SKM-1 (cell line): ENCODE results near the gene EMC8.
A peak's percentile ranks its signal among the peaks of the same experiment; 100 is the strongest.
"Not testable (repeated sequence)": the region's sequence is repeated elsewhere in the genome, so short reads cannot be mapped to it uniquely, and the experiment has no call there.

Experiments used
- DNase-seq: peaks from one replicate; lab custom pipeline; 2025; ENCODE audit not compliant: unreplicated experiment; lab: John Stamatoyannopoulos, UW

EMC8 gene

DNA sequence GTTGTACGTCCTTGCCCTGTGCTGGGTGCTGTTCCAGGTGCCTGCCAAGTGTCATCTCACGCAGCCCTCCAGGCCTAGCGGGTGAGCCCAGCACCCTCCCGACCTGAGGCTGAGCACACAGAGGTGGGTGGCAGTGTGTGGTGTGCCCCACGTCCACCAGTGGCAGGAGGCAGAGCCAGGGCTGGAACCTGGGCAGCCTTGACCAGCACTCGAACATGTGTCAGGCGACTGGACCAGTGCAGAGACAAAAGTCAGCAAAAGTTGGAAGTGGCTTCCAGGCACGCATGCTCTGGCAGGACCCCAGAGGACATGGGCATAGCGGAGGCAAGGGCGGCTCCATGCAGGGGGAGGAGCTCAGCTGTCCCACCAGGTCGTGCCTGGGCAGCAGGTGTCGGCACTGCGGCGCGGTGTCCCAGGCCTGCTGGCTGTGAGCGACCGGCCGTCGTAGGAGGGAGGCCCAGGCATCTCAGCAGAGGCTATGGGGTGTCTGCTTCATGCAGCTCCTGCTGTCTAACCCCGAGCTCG, 35.9 kb upstream of the EMC8 start:
- no peak for DNase-seq

DNA sequence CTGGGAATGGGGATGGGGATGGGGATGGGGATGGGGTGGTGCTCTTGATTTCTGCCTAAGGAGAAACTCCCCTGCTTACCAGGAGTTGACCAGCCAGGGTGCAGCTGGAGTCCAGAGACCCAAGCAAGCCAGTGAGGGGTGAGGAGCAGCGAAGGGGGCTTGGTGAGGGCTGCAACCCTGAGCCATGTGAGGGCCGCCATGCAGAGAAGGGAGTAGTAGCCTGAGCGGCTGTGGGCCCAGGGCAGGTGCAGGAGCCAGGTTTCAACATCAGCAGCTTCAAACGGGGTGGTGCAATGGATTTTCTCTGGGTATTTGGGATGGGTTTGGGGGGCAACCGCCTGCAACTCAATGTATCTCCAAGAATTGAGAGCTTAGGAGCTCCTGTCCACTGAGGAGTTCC, 35.4 kb upstream of the EMC8 start:
- DNase-seq: no peak

DNA sequence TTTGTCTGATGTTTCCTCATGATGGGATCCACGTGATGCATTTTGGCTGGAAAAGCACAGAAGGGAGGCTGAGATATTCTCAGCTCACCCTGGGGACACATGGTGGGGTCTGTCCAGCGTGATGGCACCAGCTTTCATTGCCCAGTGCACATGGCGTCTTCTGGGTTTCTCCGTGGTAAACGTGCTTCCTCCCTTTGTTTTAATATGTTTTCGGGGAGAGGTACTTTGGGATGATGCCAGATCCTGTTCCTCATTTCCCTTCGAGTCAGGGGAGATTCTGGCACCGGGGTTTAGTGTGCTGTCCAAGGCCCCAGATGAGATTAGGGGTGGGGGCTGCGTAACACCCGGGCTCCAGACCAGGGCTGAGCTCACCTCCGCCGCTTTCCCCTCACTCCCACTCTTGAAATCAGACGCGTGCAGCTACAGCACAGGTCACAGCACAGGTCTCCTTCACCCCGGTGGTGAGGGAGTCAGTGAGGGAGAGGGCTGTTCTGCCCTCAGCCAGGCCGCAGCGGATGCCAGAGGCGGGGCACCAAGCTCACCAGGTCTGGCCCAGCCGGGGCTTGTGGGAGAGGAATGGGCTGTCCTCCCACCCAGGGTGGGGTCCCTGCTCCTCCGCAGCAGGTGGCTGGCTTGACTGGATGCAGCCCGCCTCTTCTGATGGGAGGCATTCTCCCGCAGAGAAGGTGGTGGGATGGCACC, 34.0 kb upstream of the EMC8 start:
- DNase-seq: no peak

DNA sequence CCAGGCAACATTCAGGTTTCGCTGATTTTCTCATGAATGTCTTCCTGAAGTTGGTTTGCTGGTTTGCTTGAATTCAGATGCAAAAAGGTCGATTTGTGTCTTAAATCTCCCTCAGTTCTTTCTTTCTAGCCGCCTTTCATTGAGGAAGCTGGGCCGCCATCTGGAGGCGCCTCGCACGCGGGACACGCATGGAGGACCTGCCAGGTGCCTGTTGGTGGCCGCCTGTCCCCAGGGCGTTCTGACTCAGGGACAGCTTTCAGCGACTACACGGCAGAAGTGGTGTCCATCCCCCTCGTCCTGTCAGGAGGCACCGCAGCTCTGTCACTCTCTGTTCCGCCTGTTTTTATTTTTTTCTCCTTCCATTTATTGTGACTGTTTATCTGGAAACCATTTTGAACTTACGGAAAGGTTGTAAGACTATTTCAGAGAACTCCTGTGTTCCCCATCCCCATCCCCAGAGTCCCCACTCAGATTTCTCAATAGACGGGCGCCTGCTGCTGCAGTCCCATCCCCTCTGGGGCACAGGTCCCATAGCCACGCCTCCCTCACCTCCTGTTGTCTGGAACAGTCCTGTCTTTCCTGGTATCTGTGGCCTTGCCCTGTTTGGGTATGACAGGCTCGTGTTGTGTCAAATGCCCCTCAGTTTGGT, 33.4 kb upstream of the EMC8 start:
- no peak for DNase-seq

DNA sequence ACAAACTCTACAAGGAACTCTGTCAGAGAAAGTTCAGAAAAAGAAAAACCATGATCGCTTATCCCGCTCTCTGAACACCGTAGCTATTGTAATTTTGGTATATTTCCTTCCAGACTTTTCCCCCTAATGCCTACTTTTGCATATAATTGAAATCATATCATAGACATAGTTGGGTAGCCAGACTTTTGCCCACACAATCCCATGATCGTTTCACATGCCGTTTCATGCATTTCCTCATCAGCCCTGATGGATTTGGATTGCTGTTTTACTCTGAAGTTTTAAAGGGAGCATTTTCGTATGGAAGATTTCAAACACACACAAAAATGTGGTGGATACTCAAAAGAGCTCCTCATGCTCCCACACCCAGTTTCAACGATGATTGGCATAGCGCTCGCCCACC, 31.5 kb upstream of the EMC8 start:
- no peak for DNase-seq

DNA sequence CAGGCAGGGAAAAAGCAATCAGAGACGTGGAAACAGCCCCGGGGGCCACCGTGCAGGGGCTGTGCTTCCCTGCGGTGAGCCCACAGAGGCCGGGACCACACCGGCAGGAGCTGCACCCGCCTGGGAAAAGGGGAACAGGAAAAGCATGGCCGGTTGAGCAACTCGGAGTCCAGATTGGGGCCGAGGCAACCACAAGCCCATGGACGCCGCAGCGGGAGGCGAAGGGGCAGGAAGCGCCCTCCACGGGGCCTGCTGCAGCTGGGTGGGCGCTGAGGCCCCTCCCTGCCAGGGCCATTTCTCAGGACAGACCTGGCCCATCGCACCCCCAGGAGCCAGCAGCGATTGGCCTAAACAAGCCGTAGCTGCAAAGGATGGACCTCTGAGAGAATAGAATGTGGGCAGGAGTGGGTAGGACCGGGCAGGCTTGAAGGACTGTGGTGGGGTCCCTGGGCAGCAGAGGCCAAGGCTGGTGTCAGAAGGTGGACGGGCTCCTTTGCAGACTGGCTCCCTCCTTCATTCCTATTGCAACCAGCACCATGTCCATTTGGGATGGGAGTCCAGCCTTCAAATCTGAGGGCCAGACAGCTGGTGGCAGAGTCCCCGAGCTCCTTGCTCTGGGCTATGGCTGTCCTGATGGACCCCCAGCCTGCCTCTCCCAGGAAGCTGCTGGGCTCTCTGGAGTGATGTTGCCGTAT, 30.6 kb upstream of the EMC8 start:
- peak; percentile 62 for DNase-seq

DNA sequence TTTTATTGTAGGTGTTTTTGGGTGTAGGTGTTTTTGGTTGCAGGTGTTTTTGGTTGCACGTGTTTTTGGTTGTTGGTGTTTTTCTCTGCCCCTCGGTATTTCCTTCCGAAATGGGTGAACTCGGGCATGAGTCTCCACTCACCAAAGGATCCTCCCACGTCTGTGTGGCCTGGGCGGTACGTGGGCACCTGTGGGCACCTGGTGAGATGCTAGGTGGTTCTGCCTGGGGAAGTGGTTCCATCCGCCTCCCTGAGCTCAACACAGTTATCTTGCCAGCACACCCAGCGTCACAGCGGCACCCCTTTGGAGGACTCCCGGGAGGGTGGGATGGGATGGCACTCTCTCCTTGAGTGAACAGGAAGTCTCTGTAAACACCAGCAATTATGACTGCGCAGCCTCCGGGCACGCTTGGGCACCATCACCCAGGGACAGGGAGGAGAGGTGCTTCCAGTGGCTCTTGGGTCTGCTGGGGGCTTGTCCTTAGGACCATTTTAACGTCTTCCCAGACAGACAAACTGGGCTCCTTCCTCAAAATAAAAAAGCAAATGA, 29.9 kb upstream of the EMC8 start:
- DNase-seq: no peak

DNA sequence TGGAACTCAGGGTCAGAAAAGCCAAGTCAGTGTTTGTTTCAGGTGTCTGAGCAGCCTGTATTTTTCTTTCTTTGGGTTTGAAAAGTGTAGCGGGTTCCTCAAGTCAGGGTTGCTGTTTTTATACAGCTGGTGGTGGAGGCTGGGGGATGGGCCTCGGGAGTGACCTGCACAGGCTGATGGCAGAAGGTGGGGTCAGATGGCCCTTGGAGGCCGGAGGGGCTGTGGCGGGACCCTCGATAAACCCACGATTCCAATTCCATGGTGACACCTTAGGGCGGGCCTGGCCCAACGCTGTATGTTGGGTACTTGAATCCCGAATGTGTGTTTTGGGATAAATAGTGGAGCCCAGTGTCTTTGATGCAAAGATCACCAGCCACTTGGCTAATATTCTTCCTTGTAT, 28.8 kb upstream of the EMC8 start:
- no peak for DNase-seq

DNA sequence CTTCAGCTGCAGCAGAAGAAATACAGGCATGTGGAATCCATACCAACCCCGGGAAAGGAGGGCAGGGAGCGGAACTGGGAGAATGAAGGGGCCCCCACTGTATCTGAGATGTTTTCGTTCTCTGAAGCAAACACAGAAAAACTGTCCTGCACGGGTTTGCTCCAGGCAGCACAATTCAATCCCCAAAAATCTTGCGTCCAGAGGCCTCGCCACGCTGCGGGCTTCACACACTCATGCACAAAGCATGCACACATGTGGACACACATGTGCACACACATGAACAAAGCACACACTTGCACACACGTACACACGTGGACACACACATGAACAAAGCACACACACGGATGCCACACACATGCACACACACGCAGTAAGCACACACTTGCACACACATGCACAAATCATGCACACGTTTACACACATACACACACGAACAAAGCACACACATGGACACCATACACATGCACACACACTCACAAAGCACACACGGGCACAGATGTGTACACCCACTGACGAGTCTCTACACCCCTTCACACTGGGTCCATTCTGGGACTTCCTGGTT, 27.4 kb upstream of the EMC8 start:
- DNase-seq: no peak

DNA sequence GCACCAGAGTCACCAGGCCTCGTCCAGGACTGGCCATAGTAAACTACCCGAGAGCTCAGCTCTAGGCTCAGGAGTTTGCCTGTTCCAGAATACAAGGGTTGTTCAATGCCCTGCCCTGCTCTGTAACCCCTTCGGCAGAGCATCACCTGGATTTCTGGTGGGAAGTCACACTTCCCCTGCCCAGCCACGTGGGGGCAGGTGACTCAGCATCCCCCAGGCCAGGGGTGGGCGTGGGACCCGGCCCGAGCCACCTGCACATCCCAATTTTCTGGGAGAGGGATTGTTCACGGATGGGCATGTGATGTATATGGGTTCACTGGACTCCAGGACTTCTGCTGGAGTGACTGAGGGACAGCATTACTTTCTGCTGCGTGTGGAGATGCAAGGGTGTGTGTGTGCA, 26.0 kb upstream of the EMC8 start:
- DNase-seq: no peak

DNA sequence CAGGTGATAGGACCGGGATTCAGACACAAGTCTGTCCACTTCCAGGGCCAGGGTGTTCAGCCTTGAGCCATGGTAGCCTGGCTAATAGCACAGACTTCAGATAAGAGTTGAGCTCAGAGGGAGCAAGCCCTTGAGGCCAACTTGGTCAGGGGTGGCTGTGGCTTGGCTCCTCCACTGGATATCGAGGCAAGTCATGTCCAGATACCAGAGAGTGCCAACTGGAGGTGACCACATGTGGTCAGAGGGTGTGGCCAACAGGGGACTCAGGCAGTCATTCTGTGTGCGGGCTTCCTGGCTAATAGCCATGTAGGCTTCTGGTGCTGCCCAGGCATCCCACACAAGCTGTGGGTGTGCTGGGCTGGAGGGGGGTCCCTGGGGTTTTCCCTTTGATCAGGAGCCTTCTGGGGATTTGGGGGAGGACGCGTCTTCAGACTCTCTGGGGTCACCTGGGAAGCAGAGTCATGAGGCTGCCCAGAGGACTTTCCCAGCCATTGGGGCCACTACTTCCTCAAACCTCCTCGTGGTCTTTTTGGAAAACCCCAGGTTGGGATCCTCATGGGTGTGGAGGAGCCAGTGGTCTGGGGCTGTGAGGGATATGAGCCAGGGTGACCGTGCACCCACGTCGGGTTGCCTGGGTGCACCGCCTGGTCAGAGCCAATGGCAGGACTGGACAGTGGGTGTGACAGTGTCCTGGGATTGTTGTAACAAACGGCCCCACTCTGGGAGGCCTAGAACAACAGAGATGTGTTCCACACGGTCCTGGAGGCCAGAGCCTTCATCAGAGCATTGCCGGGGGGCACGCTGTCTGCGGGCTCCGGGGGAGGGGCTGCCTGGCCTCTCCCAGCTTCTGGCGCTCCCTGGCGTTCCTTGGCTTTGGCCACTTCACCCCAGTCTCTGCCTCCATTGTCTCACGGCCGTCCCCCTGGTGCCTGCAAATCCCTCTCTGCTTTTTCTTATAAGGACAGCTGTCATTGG, 25.1 kb upstream of the EMC8 start:
- no peak for DNase-seq

DNA sequence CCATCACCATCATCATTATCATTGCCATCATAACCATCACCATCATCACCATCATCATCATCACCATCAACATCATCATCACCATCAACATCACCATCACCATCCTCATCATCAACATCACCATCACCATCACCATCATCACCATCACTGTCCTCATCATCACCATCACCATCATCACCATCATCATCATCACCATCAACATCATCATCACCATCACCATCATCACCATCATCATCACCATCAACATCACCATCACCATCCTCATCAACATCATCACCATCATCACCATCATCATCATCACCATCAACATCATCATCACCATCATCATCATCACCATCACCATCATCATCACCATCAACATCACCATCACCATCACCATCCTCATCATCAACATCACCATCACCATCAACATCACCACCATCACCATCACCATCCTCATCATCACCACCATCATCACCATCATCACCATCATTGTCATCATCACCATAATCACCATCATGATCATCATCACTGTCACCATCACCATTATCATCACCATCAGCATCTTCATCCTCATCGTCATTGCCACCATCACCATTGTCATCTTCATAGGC, 24.1 kb upstream of the EMC8 start:
- no peak for DNase-seq

DNA sequence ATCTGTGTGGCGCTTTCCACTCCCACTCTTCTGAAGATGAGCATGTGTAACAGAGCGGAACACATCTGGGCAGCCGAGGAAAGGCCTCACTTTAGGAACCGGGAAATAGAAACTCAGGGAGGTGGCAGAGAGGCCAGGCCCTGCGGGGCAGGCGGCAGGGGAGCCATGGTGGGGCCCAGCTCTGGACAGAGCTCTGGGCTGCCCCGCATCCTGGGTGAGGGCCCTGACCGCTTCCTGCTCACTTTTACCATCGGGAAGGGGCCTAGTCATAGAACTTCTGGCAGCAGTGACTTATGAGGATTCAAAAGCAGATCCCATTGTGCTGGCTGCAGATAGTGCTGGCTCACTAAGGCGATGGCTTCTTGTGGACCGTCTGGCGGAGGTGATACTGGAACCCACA, 22.8 kb upstream of the EMC8 start:
- no peak for DNase-seq

DNA sequence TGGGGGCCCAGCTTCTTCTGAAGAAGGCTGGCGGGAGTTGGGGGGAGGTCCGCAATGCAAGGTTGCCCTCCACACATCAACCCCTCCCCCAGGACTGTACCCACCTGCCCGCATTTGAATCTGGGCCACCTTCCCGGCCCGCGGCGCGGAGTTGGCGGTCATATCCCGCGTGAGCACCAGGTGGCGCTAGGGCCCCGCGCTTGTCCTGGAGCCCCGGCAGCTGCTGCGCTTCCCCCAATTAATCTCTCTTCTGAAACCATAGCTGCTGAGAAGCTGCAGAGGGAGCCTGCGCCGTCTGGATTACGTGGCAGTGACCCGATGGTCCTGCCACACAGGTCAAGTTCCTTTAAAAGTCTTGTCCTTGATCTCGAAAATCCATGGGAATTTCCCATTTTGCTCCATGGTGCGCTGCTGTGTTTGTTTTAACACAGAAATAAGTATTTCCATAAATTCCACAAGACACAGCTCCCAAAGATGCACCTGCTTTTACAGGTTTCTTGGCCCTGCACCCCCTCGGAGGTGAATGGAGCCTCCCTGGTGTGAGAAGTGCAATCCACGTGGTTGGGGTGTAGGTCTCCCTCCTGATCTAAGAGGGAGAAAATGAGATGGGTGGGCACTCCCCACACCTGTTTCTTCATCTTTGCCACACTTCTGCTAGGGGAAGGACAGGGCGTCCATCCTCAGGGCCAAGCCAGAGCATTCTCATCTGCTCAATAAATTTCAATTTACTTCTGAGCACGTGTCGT, 22.2 kb upstream of the EMC8 start:
- DNase-seq: peak; percentile 85

DNA sequence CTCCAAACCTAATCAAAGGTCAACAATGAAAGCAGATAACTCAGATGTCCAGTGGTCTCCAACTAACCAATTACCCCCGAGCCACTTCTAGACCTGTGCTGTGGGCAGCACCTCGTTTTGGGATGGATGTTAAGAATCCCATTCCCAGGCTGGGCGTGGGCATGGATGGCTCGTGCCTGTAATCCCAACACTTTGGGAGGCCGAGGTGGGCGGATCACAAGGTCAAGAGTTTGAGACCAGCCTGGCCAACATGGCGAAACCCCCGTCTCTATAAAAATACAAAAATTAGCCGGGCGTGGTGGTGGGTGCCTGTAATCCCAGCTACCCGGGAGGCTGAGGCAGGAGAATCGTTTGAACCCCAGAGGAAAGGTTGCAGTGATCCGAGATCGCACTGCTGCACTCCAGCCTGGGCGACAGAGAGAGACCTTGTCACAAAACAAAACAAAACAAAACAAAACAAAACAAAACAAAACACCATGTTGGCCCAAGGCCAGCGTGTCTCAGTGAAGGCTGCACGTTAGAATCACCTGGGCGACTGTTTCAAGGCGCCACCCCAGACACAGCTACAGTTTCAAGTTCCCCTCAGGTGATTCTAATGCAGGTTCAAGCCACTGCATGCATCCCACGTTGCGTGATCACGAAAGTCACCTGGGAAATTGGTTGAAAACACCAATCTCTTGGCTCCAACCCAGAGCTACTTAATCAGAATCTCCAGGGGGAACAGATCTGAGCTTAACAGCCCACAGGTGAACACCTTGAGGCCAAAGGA, 21.4 kb upstream of the EMC8 start:
- DNase-seq: no peak

DNA sequence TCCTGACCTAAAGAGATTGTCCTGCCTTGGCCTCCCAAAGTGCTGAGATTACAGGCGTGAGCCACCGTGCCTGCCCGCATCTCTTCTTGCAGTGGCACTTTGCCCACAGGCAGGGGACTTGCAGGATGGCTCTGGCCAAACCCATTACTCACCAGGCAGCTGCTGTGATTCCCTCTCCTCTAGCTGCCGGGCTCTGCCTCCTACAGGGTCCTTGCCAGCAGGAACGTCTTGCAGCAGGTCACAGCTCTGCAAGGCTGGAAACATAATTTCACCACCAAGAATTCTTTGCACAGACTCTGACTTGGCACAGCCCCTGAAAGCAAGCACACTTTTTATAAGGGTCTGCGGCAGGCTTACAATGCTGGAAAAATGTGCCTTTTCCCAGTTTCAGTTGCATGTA, 20.4 kb upstream of the EMC8 start:
- no peak for DNase-seq

DNA sequence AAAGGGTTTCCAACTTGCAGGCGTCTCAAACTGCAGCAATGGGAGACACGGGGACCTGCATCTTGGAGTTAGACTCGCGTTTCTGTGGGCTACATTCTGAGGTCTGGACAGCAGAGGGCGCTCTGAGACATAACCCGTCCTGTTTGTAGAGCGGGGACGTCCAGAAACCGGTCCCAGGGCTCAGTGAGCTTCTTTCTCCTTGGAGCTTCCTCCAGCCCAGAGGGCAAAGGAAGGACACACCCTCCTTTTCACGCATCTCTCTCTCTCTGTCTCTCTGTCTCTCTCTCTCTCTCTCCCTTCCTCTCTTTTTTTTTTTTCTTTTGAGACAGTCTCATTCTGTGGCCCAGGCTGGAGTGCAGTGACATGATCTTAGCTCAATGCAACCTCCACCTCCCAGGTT, 19.9 kb upstream of the EMC8 start:
- peak; percentile 71 for DNase-seq

DNA sequence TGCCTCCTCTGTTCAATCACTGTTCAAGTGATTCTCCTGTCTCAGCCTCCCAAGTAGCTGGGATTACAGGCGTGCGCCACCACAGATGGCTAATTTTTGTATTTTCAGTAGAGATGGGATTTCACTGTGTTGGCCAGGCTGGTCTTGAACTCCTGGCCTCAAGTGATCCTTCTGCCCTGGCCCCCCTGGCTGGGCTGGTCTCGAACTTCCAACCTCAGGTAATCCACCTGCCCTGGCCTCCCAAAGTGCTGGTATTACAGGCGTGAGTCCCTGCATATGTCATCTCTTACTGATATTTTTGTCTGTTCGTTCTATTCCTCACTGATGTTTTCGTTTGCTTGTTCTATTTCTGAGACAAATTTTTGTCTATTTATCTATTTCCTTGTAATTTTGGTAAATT, 17.9 kb upstream of the EMC8 start:
- not testable (repeated sequence) for DNase-seq

DNA sequence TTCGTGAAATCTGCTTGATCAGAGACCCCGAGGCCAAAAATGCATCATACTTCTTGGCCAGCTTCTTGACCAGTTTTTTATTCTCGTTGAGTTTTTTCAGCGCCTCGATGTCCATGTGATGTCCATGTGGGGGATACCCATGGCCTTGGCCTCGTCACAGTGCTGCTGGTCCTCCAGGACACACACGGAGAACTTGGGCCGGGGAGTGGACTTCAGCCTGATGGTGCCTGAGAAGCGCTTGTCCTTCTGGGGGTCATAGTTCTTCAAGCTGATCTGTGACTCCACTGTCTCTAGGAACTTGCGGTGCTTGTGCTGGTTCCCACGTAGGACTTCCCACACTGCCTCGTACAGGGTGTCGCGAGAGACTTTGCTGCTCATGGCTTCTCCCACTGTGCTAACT, 16.8 kb upstream of the EMC8 start:
- no peak for DNase-seq
